OCI-LY1 (cell line): ENCODE results near the gene FLII.

Experiments used
- H2AFZ ChIP-seq: fragments of 200-600 bp; sonication (generic), shearing (Covaris generic); 2 replicates; pipeline ENCODE4 v1.6.0; 2014; ENCODE audit warnings: antibody characterized with exemption, mild to moderate bottlenecking, low read length
- H3F3A ChIP-seq: fragments of 200-600 bp; sonication (generic), shearing (Covaris generic); 2 replicates; pipeline ENCODE4 v1.6.0; 2014; ENCODE audit warnings: mild to moderate bottlenecking, antibody characterized with exemption, low read length, moderate library complexity; ENCODE audit not compliant: insufficient read depth
- H3K27ac ChIP-seq: fragments of 200-600 bp; sonication (generic); 2 replicates; pipeline ENCODE4 v1.5.1; 2014; ENCODE audit warnings: low read length, mixed run types, mild to moderate bottlenecking, low read depth; ENCODE audit not compliant: poor library complexity, severe bottlenecking
- H3K27me3 ChIP-seq: fragments of 200-600 bp; sonication (generic); 2 replicates; pipeline ENCODE4 v1.6.0; 2014; ENCODE audit warnings: antibody characterized with exemption, mild to moderate bottlenecking, low read length, moderate library complexity; ENCODE audit not compliant: insufficient read depth
- H3K36me3 ChIP-seq: fragments of 200-600 bp; sonication (generic); 2 replicates; pipeline ENCODE4 v1.6.1; 2014; ENCODE audit warnings: mild to moderate bottlenecking, antibody characterized with exemption, low read length, moderate library complexity, mixed read lengths; ENCODE audit not compliant: insufficient read depth
- H3K4me1 ChIP-seq: fragments of 200-600 bp; sonication (generic); 2 replicates; pipeline ENCODE4 v1.5.1; 2014; ENCODE audit warnings: mild to moderate bottlenecking, low read length, moderate library complexity; ENCODE audit not compliant: insufficient read depth, severe bottlenecking
- H3K4me2 ChIP-seq: fragments of 200-600 bp; sonication (generic), shearing (Covaris generic); 2 replicates; pipeline ENCODE4 v1.6.1; 2014; ENCODE audit warnings: low read length
- H3K4me3 ChIP-seq: fragments of 200-600 bp; sonication (generic); 2 replicates; pipeline ENCODE4 v1.5.1; 2014; ENCODE audit warnings: low read length, low read depth, mild to moderate bottlenecking, mixed read lengths; ENCODE audit not compliant: poor library complexity, severe bottlenecking
- H3K79me2 ChIP-seq: fragments of 200-600 bp; shearing (Covaris generic); 2 replicates; pipeline ENCODE4 v1.6.1; 2016; ENCODE audit warnings: mixed run types, low read length, mixed read lengths; ENCODE audit not compliant: insufficient read depth
- H3K9ac ChIP-seq: fragments of 200-600 bp; sonication (generic), shearing (Covaris generic); 2 replicates; pipeline ENCODE4 v1.6.1; 2014; ENCODE audit warnings: mild to moderate bottlenecking, low read length, mixed read lengths
- H3K9me2 ChIP-seq: fragments of 200-600 bp; sonication (generic), shearing (Covaris generic); 2 replicates; pipeline ENCODE4 v1.6.1; 2014; ENCODE audit warnings: low read depth, mild to moderate bottlenecking, low read length, mixed read lengths
- H3K9me3 ChIP-seq: fragments of 200-600 bp; shearing (Covaris generic); 2 replicates; pipeline ENCODE4 v1.6.1; 2014; ENCODE audit warnings: low read length, mixed read lengths
- H4K20me1 ChIP-seq: fragments of 200-600 bp; sonication (generic), shearing (Covaris generic); 2 replicates; pipeline ENCODE4 v1.6.0; 2016; ENCODE audit warnings: mild to moderate bottlenecking, low read length; ENCODE audit not compliant: insufficient read depth
- EZH2 ChIP-seq: fragments of 200-600 bp; sonication (generic), shearing (Covaris generic); IDR thresholded peaks from 2 replicates; pipeline ENCODE4 v1.8.0; 2017; ENCODE audit warnings: borderline replicate concordance, mixed run types, mild to moderate bottlenecking, antibody characterized with exemption, low read length, moderate library complexity, mixed read lengths
- TF ChIP-seq, protein P1 (sequence below): fragments of 200-600 bp; sonication (generic), shearing (Covaris generic); IDR thresholded peaks from 2 replicates; pipeline ENCODE4 v1.5.1; 2017; ENCODE audit warnings: mild to moderate bottlenecking, antibody characterized with exemption, low read length, moderate library complexity, mixed read lengths

Gene FLII

DNA sequence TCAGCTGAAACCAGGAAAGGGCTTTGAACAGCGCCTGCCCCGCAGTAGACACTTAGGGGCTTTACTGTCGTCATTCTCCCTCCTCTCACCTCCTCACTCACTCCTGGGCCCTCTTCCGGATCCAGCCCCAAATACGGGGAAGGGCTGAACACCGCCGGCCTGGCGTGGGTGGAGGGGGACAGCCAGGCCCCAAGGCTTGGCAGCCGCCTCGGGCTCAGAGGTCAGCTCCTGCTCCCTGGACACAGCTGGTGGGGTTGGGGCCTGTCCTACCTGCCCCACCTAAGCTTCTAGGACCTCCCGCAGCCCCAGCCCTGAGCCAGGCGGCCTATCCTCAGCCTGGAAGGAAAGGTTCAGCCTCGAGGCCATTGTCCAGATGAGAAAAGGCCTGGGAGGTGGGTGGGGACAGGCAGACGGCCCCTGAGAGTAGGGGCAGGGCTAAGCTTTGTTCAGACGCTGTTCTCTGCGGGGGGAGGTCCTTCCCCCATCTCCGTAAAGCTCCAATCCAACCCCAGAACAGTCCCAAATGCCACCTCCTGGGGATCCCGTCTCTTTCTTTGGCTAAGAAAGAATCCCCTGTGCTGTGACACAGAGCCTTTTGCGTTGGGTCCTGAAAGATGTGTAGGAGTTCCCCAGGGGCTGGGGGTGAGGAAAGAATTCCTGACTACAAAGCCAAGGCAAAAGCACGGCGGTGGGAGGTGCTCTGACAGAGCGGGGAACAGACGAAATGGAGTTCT lies 34.0 kb downstream of the FLII start:
- Histone ChIP-seq H3K9me2 (no peaks in the 10 kb centered on the region), H3K9me3 (no peaks in the 10 kb centered on the region), H3K9ac (peak overlapping the region; percentile 21; the same call in 1 of the 2 replicates), H4K20me1 (no peaks in the 10 kb centered on the region), H3K4me1 (peaks cover 20% of the 10 kb centered on the region), H3K27ac (no peak overlapping the region), H3K4me2 (peak overlapping the region; percentile 59), H3F3A (no peaks in the 10 kb centered on the region), H3K36me3 (no peaks in the 10 kb centered on the region), H3K27me3 (no peaks in the 10 kb centered on the region), H2AFZ (peak overlapping the region; percentile 78; the same call in 1 of the 2 replicates), H3K79me2 (no peaks in the 10 kb centered on the region), H3K4me3 (peak overlapping the region; percentile 46)
- no peak for TF ChIP-seq EZH2
- TF ChIP-seq, protein P1, sequence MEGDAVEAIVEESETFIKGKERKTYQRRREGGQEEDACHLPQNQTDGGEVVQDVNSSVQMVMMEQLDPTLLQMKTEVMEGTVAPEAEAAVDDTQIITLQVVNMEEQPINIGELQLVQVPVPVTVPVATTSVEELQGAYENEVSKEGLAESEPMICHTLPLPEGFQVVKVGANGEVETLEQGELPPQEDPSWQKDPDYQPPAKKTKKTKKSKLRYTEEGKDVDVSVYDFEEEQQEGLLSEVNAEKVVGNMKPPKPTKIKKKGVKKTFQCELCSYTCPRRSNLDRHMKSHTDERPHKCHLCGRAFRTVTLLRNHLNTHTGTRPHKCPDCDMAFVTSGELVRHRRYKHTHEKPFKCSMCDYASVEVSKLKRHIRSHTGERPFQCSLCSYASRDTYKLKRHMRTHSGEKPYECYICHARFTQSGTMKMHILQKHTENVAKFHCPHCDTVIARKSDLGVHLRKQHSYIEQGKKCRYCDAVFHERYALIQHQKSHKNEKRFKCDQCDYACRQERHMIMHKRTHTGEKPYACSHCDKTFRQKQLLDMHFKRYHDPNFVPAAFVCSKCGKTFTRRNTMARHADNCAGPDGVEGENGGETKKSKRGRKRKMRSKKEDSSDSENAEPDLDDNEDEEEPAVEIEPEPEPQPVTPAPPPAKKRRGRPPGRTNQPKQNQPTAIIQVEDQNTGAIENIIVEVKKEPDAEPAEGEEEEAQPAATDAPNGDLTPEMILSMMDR: no peak

DNA sequence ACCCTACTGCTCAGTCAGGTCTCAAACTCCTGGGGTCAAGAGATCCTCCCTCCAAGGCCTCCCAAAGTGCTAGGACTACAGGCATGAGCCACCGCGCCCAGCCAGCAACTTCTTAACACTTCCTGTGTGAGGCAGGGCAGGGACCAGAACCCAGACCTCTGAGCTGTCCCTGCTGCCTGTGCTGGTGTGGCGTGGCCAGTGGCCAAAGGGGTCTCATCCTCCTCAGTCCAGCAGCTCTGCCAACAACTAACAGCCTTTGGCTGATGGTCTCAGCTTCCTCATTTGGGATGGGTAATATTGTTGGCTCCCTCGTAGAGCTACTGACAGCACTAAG lies 34.5 kb downstream of the FLII start:
- Histone ChIP-seq H4K20me1 (no peaks in the 10 kb centered on the region), H3K4me1 (peaks cover 20% of the 10 kb centered on the region), H3K9me3 (no peaks in the 10 kb centered on the region), H3K9ac (no peak overlapping the region), H3F3A (no peaks in the 10 kb centered on the region), H2AFZ (no peak overlapping the region), H3K27me3 (no peaks in the 10 kb centered on the region), H3K27ac (no peak overlapping the region), H3K36me3 (no peaks in the 10 kb centered on the region), H3K9me2 (no peaks in the 10 kb centered on the region), H3K4me2 (no peak overlapping the region), H3K79me2 (no peaks in the 10 kb centered on the region), H3K4me3 (no peak overlapping the region)
- TF ChIP-seq, protein P1: no peak
- TF ChIP-seq EZH2: no peak

DNA sequence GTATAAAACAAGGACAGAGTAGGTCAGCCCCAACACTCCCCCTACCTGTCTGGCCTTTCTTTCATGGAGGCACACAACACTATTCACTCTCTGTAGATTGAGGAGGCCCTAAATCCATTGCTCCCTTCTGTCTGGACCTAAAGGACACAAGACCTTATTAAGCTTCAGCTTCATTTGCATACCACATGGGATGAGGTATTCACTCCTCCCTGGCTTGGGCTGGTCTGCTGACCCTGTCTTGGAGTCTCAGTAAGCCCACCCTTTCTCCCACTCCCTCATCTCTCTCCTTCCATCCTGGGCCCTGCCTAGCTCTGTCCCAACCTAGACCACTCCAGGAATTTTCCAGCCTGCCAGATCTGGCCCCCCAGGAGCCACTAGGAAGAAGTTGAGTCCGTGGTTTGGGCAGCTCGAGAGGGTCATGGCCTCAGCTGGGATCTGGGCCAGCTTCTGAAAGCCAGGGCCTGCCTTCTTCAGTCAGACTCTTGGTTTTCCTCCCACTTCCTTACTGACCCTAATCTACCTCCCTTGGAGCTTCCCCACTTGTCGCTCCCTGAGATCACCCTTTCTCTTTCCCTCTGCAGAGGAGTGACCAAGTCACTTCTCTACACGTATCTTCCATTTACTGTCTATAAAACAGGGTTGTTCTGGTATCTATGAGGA lies 39.7 kb downstream of the FLII start:
- Histone ChIP-seq H3K4me2 (no peak overlapping the region), H3K4me3 (no peak overlapping the region), H3K79me2 (no peaks in the 10 kb centered on the region), H3K4me1 (no peaks in the 10 kb centered on the region), H3K9me2 (no peaks in the 10 kb centered on the region), H3K27ac (no peak overlapping the region), H3F3A (no peaks in the 10 kb centered on the region), H3K9ac (no peak overlapping the region), H3K27me3 (no peaks in the 10 kb centered on the region), H3K9me3 (no peaks in the 10 kb centered on the region), H2AFZ (no peak overlapping the region), H3K36me3 (no peaks in the 10 kb centered on the region), H4K20me1 (no peaks in the 10 kb centered on the region)
- TF ChIP-seq EZH2: no peak
- TF ChIP-seq, protein P1: no peak
